ENCODE data around the gene VPS36. TPM values are rescaled to one million over a fixed set of nuclear protein-coding genes. Genes with fewer than 3 reads are reported as not detected.

Gene VPS36

Small RNA genes lying within 50 kb of the gene (small RNA-seq; reads per million reads assigned to genes)
- not detected for gene RNY4P24 (ENCODE audit: insufficient read depth)
